HG03159 (cell line): ENCODE data around the gene EIF4E2.
"Not testable (repeated sequence)": the region's sequence is repeated elsewhere in the genome, so short reads cannot be mapped to it uniquely, and the experiment has no call there.

Experiments
- ATAC-seq: cut with Tn5 transposase; IDR thresholded peaks from one replicate; pipeline ENCODE4 v1.9.1; 2021; ENCODE audit warnings: mild to moderate bottlenecking, moderate library complexity; ENCODE audit not compliant: unreplicated experiment

EIF4E2 gene

DNA sequence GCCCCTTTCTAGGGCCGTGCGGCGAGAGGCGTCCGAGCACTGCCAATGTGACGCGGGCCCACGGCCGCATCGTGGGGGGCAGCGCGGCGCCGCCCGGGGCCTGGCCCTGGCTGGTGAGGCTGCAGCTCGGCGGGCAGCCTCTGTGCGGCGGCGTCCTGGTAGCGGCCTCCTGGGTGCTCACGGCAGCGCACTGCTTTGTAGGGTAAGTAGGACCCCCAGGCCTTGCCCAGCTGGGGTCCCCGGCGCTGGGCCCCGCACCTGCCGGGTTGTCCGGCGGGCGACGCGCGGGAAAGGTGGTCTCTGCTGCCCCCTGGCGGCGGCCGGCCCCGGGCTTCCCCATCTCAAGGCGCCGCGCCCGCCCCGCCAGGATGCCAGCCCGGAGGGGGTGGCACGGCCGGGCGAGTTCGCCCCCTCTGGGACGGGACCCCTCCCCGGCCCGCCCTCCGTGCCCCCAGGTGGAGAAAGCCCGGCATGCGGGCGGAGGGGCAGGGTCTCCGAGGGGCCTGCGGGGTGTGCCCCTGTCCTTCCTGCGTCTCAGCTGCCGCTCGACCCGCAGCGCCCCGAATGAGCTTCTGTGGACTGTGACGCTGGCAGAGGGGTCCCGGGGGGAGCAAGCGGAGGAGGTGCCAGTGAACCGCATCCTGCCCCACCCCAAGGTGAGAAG lies 28.4 kb upstream of the EIF4E2 start:
- no peak for ATAC-seq

- ATAC-seq: no peak
Observed at GRCh38 chr2:232522623-232523401, 27.7 kb upstream of the EIF4E2 start.

DNA sequence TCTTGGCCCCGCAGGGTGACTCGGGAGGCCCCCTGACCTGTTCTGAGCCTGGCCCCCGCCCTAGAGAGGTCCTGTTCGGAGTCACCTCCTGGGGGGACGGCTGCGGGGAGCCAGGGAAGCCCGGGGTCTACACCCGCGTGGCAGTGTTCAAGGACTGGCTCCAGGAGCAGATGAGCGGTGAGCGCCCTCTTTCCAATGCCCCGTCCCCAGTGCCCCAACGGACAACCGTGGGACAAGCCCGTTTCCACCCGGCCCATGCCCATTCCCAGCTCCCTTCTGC lies 27.1 kb upstream of the EIF4E2 start:
- no peak for ATAC-seq

- ATAC-seq: no peak
Observed at GRCh38 chr2:232523682-232524597, 26.5 kb upstream of the EIF4E2 start.

DNA sequence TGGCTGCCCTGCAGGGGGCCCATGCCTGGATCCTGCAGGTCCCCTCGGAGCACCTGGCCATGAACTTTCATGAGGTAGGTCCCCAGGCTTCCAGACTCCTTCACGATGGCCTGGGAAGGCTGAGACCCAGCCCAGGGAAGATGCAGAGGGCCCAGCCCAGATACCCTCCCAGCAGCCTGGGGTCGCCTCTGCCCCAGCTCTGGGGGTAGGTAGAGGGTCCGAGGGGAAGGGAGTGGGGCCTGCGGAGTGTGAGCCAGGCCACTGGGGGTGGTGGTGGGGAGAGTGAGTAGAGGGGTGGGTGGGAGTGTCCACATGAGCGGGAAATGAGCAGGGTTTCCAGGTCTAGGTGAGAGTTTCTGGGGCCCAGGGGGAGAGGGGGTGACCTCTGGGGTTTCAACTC lies 25.7 kb upstream of the EIF4E2 start:
- ATAC-seq: no peak

GRCh38 chr2:232525199-232525598 lies 25.3 kb upstream of the EIF4E2 start:
- no peak for ATAC-seq

- no peak for ATAC-seq
Observed at GRCh38 chr2:232525791-232526371, 24.6 kb upstream of the EIF4E2 start, which contains the start of gene CHRND. CHRND (plus strand) TSS chr2:232526160; CDS start chr2:232526216, 56 bp downstream.

GRCh38 chr2:232526372-232526941 lies 24.0 kb upstream of the EIF4E2 start:
- ATAC-seq: no peak

GRCh38 chr2:232527905-232528470 lies 22.5 kb upstream of the EIF4E2 start:
- no peak for ATAC-seq

DNA sequence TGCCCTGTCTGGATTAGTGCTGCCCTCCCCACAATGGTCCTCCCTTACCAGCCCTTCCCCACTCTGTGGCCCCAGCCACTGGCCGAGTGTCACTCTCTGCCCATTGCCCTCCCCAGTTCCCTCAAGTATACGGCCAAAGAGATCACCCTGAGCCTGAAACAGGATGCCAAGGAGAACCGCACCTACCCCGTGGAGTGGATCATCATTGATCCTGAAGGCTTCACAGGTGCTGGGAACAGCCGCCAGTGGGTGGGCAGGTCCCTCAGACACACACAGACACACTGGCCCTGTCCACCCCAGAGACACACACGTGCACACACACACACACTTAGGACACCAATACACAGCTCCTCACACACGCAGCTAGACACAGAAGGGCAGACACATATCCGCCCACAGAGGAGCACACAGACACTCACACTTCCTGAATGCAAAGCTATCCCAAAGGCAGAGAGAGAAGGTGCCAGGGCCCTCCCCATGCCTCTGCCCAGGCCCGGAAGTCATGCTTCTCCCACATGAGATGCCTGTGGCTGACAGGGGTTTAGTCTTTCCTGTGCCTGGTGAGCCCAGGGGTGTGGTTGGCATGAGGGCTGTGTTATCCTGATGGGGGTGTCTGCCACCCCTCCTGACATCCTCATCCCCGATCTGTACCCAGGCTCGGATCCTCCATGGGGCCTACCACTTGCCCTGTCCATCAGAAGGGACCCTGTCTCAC lies 21.6 kb upstream of the EIF4E2 start:
- ATAC-seq: no peak

DNA sequence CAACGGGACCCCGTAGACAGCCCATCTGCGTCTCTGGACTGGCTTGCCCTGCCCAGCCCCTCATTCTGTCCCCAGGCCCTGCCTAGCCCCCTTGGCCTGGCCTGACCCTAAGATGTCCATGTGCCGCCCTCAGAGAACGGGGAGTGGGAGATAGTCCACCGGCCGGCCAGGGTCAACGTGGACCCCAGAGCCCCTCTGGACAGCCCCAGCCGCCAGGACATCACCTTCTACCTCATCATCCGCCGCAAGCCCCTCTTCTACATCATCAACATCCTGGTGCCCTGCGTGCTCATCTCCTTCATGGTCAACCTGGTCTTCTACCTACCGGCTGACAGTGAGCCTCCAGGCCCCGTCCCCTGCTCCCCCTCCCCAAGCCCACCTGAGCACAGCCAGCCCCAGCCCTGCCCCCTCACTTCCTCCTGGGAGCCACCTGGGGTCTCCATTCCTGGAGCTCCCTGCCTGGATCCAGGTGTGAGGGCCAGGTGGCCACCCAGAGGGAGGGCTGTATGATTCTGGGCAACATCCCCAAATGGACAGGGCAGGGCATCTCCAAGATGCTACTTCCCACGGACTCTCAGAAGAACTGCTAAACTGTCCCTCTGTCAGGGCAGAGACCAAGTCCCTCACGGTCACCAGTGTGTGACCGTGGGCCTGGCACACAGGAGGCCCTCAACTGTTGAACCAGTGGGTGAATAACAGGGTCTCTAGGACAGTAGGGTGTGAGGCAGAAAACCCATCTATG lies 20.5 kb upstream of the EIF4E2 start:
- ATAC-seq: no peak

- no peak for ATAC-seq
Observed at GRCh38 chr2:232530626-232531260, 19.7 kb upstream of the EIF4E2 start.

GRCh38 chr2:232532419-232532818 lies 18.1 kb upstream of the EIF4E2 start:
- no peak for ATAC-seq

- not testable (repeated sequence) for ATAC-seq
Observed at GRCh38 chr2:232532821-232533220, 17.7 kb upstream of the EIF4E2 start.

DNA sequence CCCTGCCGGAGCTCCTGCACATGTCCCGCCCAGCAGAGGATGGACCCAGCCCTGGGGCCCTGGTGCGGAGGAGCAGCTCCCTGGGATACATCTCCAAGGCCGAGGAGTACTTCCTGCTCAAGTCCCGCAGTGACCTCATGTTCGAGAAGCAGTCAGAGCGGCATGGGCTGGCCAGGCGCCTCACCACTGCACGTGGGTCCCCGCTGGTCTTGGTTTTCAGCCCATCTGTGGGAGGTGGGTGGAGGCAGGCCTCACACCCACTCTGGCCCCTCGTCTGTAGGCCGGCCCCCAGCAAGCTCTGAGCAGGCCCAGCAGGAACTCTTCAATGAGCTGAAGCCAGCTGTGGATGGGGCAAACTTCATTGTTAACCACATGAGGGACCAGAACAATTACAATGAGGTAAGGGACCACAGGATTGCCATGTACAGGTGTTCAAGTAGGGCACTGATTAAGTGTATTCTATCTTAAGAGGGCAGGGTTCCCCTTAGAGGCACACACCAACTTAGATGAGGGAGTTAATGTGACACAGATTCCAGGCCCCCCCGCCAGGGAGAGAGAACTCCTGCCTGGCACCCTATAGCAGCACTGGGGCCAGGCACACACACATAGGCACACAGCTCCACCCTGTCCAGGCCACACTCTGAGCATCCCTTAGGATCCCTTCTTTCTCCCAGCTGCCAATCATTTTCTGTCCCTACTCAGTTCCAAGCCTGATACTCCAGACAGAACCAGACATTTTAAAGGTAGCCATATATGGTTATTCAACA lies 16.4 kb upstream of the EIF4E2 start:
- no peak for ATAC-seq

- ATAC-seq: no peak
Observed at GRCh38 chr2:232534940-232535651, 15.4 kb upstream of the EIF4E2 start.

DNA sequence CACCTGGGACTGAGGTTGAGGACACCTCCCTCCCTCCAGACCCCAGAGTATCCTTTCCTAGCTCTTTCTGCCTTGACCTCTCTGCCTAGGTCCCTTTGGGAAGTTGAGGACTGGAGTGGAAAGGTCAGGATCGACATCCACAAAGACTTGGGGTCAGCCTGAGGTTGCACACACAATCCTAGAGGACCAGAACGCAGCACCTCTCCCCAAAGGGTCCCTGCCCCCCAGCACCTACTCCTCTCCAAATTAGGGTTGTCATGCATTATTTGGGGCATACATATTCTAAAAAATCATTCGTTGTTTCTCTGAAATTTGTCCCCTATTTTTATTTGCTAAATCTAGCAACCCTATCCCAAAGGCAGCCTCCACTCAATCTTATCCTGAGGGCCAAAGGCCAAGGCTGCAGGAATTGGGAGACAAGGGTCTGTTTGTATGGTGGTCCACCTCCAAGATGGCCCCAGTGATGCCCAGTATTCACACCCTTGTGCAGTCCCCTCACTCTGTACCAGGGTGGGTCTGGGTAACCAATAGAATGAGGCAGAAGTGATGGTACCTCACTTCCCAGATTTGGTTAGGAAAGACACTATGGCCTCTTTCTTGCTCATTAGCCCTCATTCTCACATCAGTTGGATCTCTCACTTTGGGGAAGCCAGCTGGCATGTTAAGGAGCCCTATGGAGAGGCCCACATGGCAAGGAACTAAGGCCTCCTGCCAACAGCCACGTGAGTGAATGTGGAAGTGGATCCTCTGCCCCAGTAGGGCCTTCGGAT lies 14.5 kb upstream of the EIF4E2 start:
- no peak for ATAC-seq
